SK-N-SH (cell line): ENCODE data around the gene ALOX15. TPM values are rescaled to one million over a fixed set of nuclear protein-coding genes. Genes with fewer than 3 reads are reported as not detected.

Experiments
- polyA plus RNA-seq, 3 experiments: library from polyadenylated mRNA; depleted of rRNA; stranded (reverse); fragments of >200 nt; gene quantifications; 2 replicates each; pipeline ENCODE4 v1.2.3, GENCODE V29; 2012
- small RNA-seq, 7 experiments: library from RNA; depleted of rRNA; stranded (forward); fragments of <200 nt; gene quantifications; one replicate each; pipeline ENCODE3, GENCODE V24; 2012

Gene ALOX15
- polyA plus RNA-seq, 1 of the 3 experiments (the other 2 are of a cell fraction): not detected

Small RNA genes lying within 50 kb of the gene (small RNA-seq; reads per million reads assigned to genes)
- 0 reads per million in 7 experiments for gene RNU6-955P

Other genes with a start within 250 kb of the ALOX15 start
- gene SPNS3, start 207.7 kb downstream of the ALOX15 start, polyA plus RNA-seq (2012; rRNA removed): 0.05 TPM in 1 of 2 replicates, not detected in the other
- 0.08 TPM in 1 of 2 replicates, not detected in the other for gene SPNS2, start 142.8 kb downstream of the ALOX15 start, polyA plus RNA-seq (2012; rRNA removed)
- gene MYBBP1A, start 86.3 kb downstream of the ALOX15 start, polyA plus RNA-seq (2012; rRNA removed): 74.7 and 93.0 TPM in 2 replicates
- gene GGT6, start 81.1 kb downstream of the ALOX15 start, polyA plus RNA-seq (2012; rRNA removed): not detected in 2 replicates
- not detected in 2 replicates for gene SMTNL2, start 57.1 kb downstream of the ALOX15 start, polyA plus RNA-seq (2012; rRNA removed)
- 12.2 and 21.8 TPM in 2 replicates for gene PELP1, start 62.5 kb upstream of the ALOX15 start, polyA plus RNA-seq (2012; rRNA removed)
- 17.3 and 24.6 TPM in 2 replicates for gene ARRB2, start 69.0 kb upstream of the ALOX15 start, polyA plus RNA-seq (2012; rRNA removed)
- 51.0 and 54.4 TPM in 2 replicates for gene MED11, start 89.8 kb upstream of the ALOX15 start, polyA plus RNA-seq (2012; rRNA removed)
- 0.06 and 0.08 TPM in 2 replicates for gene ZMYND15, start 98.2 kb upstream of the ALOX15 start, polyA plus RNA-seq (2012; rRNA removed)
- 3.4 and 4.3 TPM in 2 replicates for gene CXCL16, start 98.2 kb upstream of the ALOX15 start, polyA plus RNA-seq (2012; rRNA removed)
- not detected in 2 replicates for gene TM4SF5, start 130.2 kb upstream of the ALOX15 start, polyA plus RNA-seq (2012; rRNA removed)
- 0.76 and 1.3 TPM in 2 replicates for gene VMO1, start 144.7 kb upstream of the ALOX15 start, polyA plus RNA-seq (2012; rRNA removed)
- not detected in 2 replicates for gene GLTPD2, start 147.3 kb upstream of the ALOX15 start, polyA plus RNA-seq (2012; rRNA removed)
- gene PSMB6, start 154.5 kb upstream of the ALOX15 start, polyA plus RNA-seq (2012; rRNA removed): 325 and 331 TPM in 2 replicates
- gene PLD2, start 165.5 kb upstream of the ALOX15 start, polyA plus RNA-seq (2012; rRNA removed): 42.5 and 49.2 TPM in 2 replicates
- gene MINK1, start 191.7 kb upstream of the ALOX15 start, polyA plus RNA-seq (2012; rRNA removed): 53.2 and 64.7 TPM in 2 replicates